ENCODE measurements around the gene CD38.

GRCh38 chr4:15771216-15772058 is 6.7 kb upstream of the CD38 start:
- TF ChIP-seq CTCF (IDR thresholded peaks at IDR 0.05; ENCODE audit: poor library complexity) (no peak), EZH2phosphoT487 (IDR thresholded peaks at IDR 0.05; ENCODE audit: low read depth, severe bottlenecking, unreplicated experiment) (no peak), EZH2 (IDR thresholded peaks at IDR 0.05; ENCODE audit: borderline replicate concordance) (no peak)
